CD4-positive, CD25-positive, alpha-beta regulatory T cell (primary cell): ENCODE measurements around the gene ETV7. TPM values are rescaled to one million over a fixed set of nuclear protein-coding genes. Genes with fewer than 3 reads are reported as not detected.

Source experiments
- ATAC-seq, 2 donors: fragments of 150-1000 bp; cut with Tn5 transposase; one replicate each; pipeline ENCODE4 v1.10.0; 2021; ENCODE audit warnings: low read depth in 2 of 2, moderate number of reproducible peaks in 2 of 2, moderate library complexity in 1 of 2
- DNase-seq, 3 donors: peaks; one replicate each; pipeline versions ENCODE4 v3.0.0 to v3.0.0-alpha.2; 2012 to 2022; ENCODE audit warnings: mixed read lengths in 1 of 3
- H3K27ac ChIP-seq: one replicate; pipeline ENCODE4 v1.7.0; 2013; ENCODE audit warnings: mild to moderate bottlenecking, low read length; ENCODE audit not compliant: insufficient read depth, poor library complexity, severe bottlenecking
- H3K27me3 ChIP-seq: one replicate; pipeline ENCODE4 v1.7.0; 2013; ENCODE audit warnings: low read length; ENCODE audit not compliant: control insufficient read depth, insufficient read depth
- H3K36me3 ChIP-seq: one replicate; pipeline ENCODE4 v1.7.0; 2013; ENCODE audit warnings: mild to moderate bottlenecking, low read length, moderate library complexity; ENCODE audit not compliant: control insufficient read depth, insufficient read depth
- H3K4me1 ChIP-seq: 2 replicates; pipeline ENCODE4 v1.7.0; 2013; ENCODE audit warnings: mild to moderate bottlenecking, low read length; ENCODE audit not compliant: insufficient read depth, control insufficient read depth, poor library complexity, severe bottlenecking
- H3K4me3 ChIP-seq: one replicate; pipeline ENCODE4 v1.7.0; 2013; ENCODE audit warnings: low read depth, mild to moderate bottlenecking, low read length, moderate library complexity
- H3K9me3 ChIP-seq, 2 experiments: 1 replicate in 1 of 2; 2 replicates in 1 of 2; pipeline ENCODE4 v1.7.0; 2013; ENCODE audit warnings: low read length in 2 of 2, mild to moderate bottlenecking in 1 of 2, moderate library complexity in 1 of 2; ENCODE audit not compliant: control insufficient read depth in 2 of 2
- H3K27ac Mint-ChIP-seq, 3 donors: one replicate each; pipeline ENCODE4 v1.8.0; 2020 to 2022; ENCODE audit warnings: mild to moderate bottlenecking in 3 of 3, mixed read lengths in 3 of 3, moderate library complexity in 2 of 3
- H3K27me3 Mint-ChIP-seq: one replicate; pipeline ENCODE4 v1.8.0; 2022; ENCODE audit warnings: mild to moderate bottlenecking, mixed read lengths
- H3K36me3 Mint-ChIP-seq: one replicate; pipeline ENCODE4 v1.8.0; 2020; ENCODE audit warnings: mixed read lengths
- H3K4me1 Mint-ChIP-seq, 4 donors: one replicate each; pipeline ENCODE4 v1.8.0; 2020 to 2022; ENCODE audit warnings: mixed read lengths in 4 of 4, mild to moderate bottlenecking in 1 of 4
- H3K4me3 Mint-ChIP-seq, 4 donors: one replicate each; pipeline ENCODE4 v1.8.0; 2020 to 2022; ENCODE audit warnings: mild to moderate bottlenecking in 4 of 4, mixed read lengths in 4 of 4, moderate library complexity in 3 of 4
- H3K9me3 Mint-ChIP-seq, 7 donors: one replicate each; pipeline ENCODE4 v1.8.0; 2020 to 2022; ENCODE audit warnings: mixed read lengths in 7 of 7, mild to moderate bottlenecking in 3 of 7, moderate library complexity in 2 of 7
- polyA plus RNA-seq, 4 donors: library from polyadenylated mRNA; unstranded; fragments of 300-500 nt; fragmentation: Illumina TruSeq; gene quantifications; one replicate each; pipeline ENCODE4 v1.2.3, GENCODE V29; 2021
- total RNA-seq: library from RNA; stranded (reverse); gene quantifications from one replicate; pipeline ENCODE4 v1.2.3, GENCODE V29; 2022

Gene ETV7
- total and polyA plus RNA-seq, 5 donors from 2014 or later = 5.3 to 16.1 (median 7.4) TPM

DNA sequence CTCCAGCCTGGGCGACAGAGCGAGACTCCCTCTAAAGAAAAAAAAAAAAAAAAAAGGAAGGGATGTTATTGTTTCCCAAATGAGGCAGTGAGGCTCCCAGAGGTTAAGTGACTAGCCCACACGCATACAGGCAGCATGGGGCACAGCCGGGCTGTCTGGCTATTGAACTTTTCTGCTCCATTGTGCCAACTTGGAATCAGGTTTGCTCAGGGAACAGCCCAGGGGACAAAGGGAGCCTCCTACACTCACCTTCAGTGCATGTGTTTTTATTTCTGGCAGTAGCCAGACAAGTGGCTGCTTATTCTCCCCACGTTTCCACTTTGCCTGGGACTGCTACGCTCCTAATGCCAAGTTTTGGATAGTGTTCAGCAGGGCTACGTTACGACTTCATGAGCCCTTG, 10.7 kb downstream of the ETV7 start:
- no peak for DNase-seq
- no peaks in the 10 kb centered on the region for H3K9me3 ChIP-seq
- H3K27me3 ChIP-seq = no peaks in the 10 kb centered on the region
- Mint-ChIP-seq H3K9me3 (peaks cover 0 to 2% (median 0%) of the 10 kb centered on the region in 7 donors), H3K4me3 (no peak overlapping the region), H3K27ac (no peak overlapping the region), H3K27me3 (peaks cover 4% of the 10 kb centered on the region), H3K36me3 (peaks cover 8% of the 10 kb centered on the region), H3K4me1 (peaks cover 0 to 22% (median 19%) of the 10 kb centered on the region in 4 donors)
- no peak overlapping the region for H3K27ac ChIP-seq
- no peak overlapping the region for H3K4me3 ChIP-seq
- H3K4me1 ChIP-seq = peaks cover 14% of the 10 kb centered on the region
- no peaks in the 10 kb centered on the region for H3K36me3 ChIP-seq
- no peak for ATAC-seq

DNA sequence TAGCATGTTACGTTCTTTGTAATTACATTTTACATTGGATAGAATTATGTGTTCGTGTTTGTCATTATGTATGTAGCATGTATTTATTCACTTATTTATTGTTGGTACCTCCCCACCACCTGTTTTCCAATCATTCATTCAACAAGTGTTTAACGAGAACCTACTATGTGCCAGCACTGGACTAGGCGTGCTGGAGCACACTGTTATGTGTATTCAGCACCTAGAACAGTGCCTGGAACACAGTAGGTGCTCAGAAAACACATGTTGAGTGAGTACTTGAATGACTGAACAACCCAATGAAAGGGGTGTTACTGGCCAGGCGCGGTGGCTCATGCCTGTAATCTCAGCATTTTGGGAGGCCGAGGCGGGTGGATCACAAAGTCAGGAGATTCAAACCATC, 11.3 kb downstream of the ETV7 start:
- H3K27me3 ChIP-seq = no peaks in the 10 kb centered on the region
- H3K4me1 ChIP-seq = peaks cover 14% of the 10 kb centered on the region
- H3K36me3 ChIP-seq = no peaks in the 10 kb centered on the region
- DNase-seq (no peak), ATAC-seq (no peak)
- no peak overlapping the region for H3K4me3 Mint-ChIP-seq
- H3K27ac Mint-ChIP-seq = peak overlapping the region in 1 of 3 donors; percentile 34
- peaks cover 8% of the 10 kb centered on the region for H3K36me3 Mint-ChIP-seq
- peaks cover 4% of the 10 kb centered on the region for H3K27me3 Mint-ChIP-seq
- H3K27ac ChIP-seq = no peak overlapping the region
- no peaks in the 10 kb centered on the region for H3K9me3 ChIP-seq
- no peak overlapping the region for H3K4me3 ChIP-seq
- peaks cover 0 to 22% (median 19%) of the 10 kb centered on the region in 4 donors for H3K4me1 Mint-ChIP-seq
- H3K9me3 Mint-ChIP-seq = peaks cover 0 to 2% (median 0%) of the 10 kb centered on the region in 7 donors

DNA sequence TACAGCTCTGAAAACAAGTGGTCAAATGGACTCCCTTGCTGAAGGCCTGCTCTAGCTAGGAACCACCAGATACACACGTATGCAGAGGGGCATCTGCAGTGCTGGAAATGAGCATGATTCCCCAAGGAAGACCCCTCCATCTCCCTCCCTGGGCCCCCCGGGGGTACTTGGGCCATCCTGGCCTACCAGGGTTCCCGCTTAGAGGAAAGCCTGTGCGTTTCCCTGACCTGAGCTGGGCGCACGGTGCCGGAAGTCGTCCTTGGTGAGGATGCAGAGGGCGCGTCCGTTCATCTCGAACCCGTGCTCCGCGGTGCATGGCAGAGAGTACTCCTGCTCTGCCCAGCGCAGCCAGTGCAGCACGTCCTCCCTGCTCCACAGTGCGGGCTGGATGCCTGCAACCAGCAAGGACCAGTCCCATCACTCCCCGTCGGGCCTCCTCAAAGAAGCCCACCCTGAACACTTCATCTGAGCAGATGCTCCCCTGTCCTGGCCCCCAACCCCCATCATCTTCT, 11.8 kb downstream of the ETV7 start:
- Mint-ChIP-seq H3K27me3 (peaks cover 4% of the 10 kb centered on the region), H3K4me1 (peaks cover 0 to 22% (median 19%) of the 10 kb centered on the region in 4 donors), H3K27ac (no peak overlapping the region), H3K4me3 (no peak overlapping the region), H3K36me3 (peaks cover 8% of the 10 kb centered on the region), H3K9me3 (peaks cover 0 to 2% (median 0%) of the 10 kb centered on the region in 7 donors)
- DNase-seq (no peak), ATAC-seq (no peak)
- Histone ChIP-seq H3K9me3 (no peaks in the 10 kb centered on the region), H3K4me3 (no peak overlapping the region), H3K36me3 (no peaks in the 10 kb centered on the region), H3K27ac (no peak overlapping the region), H3K27me3 (no peaks in the 10 kb centered on the region), H3K4me1 (peaks cover 14% of the 10 kb centered on the region)

DNA sequence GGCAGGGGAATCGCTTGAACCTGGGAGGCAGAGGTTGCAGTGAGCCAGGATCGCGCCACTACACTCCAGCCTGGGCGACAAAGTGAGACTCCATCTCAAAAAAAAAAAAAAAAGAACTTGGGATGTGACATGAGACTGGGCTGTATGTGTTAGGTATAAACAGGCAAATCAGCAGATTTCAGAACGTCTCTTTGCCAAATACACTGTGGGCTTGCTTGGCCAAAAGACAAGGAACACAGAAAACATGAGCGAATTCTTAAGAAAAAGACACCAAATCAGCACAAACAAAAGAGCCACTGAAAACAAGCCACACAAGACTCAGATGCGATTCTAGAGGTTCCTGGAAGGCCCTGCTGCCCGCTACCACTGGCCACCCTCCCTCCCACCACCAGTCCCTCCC, 12.5 kb downstream of the ETV7 start:
- Mint-ChIP-seq H3K4me1 (peaks cover 0 to 21% (median 19%) of the 10 kb centered on the region in 4 donors), H3K9me3 (peaks cover 0 to 2% (median 0%) of the 10 kb centered on the region in 7 donors), H3K27ac (no peak overlapping the region), H3K36me3 (peaks cover 8% of the 10 kb centered on the region), H3K27me3 (peaks cover 4% of the 10 kb centered on the region), H3K4me3 (no peak overlapping the region)
- DNase-seq (no peak), ATAC-seq (no peak)
- Histone ChIP-seq H3K9me3 (no peaks in the 10 kb centered on the region), H3K4me1 (peaks cover 14% of the 10 kb centered on the region), H3K27me3 (no peaks in the 10 kb centered on the region), H3K27ac (no peak overlapping the region), H3K36me3 (no peaks in the 10 kb centered on the region), H3K4me3 (no peak overlapping the region)

DNA sequence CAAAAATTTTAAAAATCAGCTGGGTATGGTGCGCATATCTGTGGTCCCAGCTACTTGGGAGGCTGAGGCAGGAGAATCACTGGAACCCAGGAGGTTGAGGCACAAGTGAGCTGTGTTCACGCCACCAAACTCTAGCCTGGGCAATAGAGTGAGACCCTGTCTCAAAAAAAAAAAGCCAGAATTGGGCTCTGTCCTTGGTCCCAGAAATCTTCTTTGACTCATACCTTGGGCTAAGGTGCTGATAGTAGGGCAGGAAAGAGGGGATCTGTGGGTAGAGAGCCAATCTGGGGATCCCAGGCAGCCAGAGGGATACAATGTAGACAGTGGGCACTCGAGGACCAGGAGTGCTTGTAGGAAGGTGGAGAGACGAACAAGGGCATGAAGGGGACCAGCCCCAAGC, 13.3 kb downstream of the ETV7 start:
- no peak for DNase-seq
- Histone ChIP-seq H3K4me3 (no peak overlapping the region), H3K4me1 (peaks cover 13% of the 10 kb centered on the region), H3K27me3 (no peaks in the 10 kb centered on the region), H3K27ac (no peak overlapping the region), H3K36me3 (no peaks in the 10 kb centered on the region), H3K9me3 (no peaks in the 10 kb centered on the region)
- Mint-ChIP-seq H3K9me3 (peaks cover 0 to 2% (median 0%) of the 10 kb centered on the region in 7 donors), H3K36me3 (peaks cover 8% of the 10 kb centered on the region), H3K4me3 (no peak overlapping the region), H3K27ac (no peak overlapping the region), H3K27me3 (peaks cover 2% of the 10 kb centered on the region), H3K4me1 (peaks cover 0 to 19% (median 17%) of the 10 kb centered on the region in 4 donors)
- ATAC-seq = no peak

DNA sequence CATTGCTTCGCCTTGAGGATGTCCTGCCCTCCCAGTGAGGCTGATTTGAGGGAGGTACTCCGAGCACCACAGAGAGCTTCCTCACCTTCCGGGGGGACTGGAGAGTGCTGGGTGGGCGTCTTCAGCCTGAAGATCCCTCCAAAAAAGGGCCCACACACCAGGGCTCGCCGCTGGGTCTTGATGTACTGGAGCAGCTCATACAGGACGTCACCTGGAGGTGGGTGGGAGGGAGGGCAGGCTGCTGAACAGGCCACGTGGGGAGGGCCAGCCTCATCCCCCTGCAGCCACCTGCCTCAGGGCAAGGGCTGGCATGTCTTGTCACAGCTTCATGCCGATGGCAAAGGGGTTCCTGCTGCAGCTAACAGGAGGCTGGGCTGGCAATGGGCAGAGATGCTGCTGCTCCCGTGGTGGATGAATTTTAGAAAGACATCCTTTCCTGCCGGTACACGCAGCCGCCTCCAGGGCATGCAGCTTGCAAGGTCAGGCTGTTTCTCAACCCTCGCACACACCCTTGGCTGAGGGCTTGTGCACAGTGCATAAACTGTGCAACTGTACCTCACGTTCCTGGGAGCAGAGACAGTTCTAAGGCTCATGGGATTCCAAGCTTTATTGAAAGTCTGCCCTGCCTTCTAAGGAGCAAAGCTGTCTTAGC, 14.0 kb downstream of the ETV7 start:
- no peak overlapping the region for H3K27ac Mint-ChIP-seq
- H3K36me3 Mint-ChIP-seq = peaks cover 8% of the 10 kb centered on the region
- no peaks in the 10 kb centered on the region for H3K36me3 ChIP-seq
- H3K9me3 ChIP-seq = no peaks in the 10 kb centered on the region
- H3K4me1 Mint-ChIP-seq = peaks cover 0 to 12% (median 10%) of the 10 kb centered on the region in 4 donors
- H3K4me3 ChIP-seq = no peak overlapping the region
- DNase-seq = no peak
- no peak overlapping the region for H3K27ac ChIP-seq
- no peaks in the 10 kb centered on the region for H3K27me3 ChIP-seq
- H3K4me1 ChIP-seq = peaks cover 7% of the 10 kb centered on the region
- no peaks in the 10 kb centered on the region for H3K27me3 Mint-ChIP-seq
- ATAC-seq = no peak
- no peaks in the 10 kb centered on the region for H3K9me3 Mint-ChIP-seq
- H3K4me3 Mint-ChIP-seq = no peak overlapping the region

DNA sequence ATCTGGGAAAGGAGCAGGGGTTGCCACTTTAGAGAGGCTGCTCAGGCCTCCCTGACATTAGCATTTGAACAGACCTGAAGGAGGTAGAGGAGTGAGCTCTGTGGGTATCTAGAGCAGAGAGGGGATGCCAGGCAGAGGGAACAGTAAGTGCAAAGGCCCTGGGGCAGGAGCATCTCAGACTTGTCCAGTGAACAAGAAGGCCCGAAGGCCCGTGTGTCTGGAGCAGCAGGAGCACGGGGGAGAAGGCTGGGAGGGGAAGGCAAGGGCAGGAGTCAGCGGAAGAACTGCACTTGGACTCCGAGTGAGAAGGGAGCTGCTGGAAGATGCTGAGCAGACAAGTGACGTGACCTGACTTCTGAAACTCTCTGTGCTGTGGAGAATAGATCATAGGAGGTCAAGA, 15.4 kb downstream of the ETV7 start:
- H3K4me3 Mint-ChIP-seq = peak overlapping the region in 1 of 4 donors; percentile 34
- no peaks in the 10 kb centered on the region for H3K36me3 ChIP-seq
- no peak for ATAC-seq
- H3K9me3 Mint-ChIP-seq = no peaks in the 10 kb centered on the region
- H3K9me3 ChIP-seq = no peaks in the 10 kb centered on the region
- no peaks in the 10 kb centered on the region for H3K4me1 ChIP-seq
- H3K27ac Mint-ChIP-seq = peak overlapping the region in 1 of 3 donors; percentile 71
- no peaks in the 10 kb centered on the region for H3K4me1 Mint-ChIP-seq
- no peaks in the 10 kb centered on the region for H3K27me3 Mint-ChIP-seq
- H3K36me3 Mint-ChIP-seq = peaks cover 12% of the 10 kb centered on the region
- no peaks in the 10 kb centered on the region for H3K27me3 ChIP-seq
- no peak overlapping the region for H3K27ac ChIP-seq
- H3K4me3 ChIP-seq = no peak overlapping the region
- no peak for DNase-seq

DNA sequence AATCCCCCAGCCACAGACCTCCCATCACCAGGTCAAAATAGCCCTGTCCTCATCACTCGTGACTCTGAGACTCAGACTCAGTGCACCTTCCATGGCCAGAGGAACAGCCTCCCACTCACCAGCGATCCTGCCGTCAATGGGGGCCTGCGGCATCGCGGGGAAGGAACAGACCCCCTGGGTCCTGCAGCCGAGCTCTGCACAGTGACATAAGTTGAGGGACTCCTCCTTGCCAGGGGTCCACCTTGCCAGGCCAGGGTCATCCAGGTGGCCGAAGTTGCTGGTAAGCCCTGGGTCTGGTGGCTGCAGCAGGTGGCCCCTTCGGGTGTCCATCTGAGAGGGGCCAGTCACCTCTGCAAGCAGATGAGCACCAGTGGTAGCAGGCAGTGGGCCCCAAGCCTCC, 16.3 kb downstream of the ETV7 start:
- Mint-ChIP-seq H3K27me3 (no peaks in the 10 kb centered on the region), H3K9me3 (no peaks in the 10 kb centered on the region), H3K4me3 (no peak overlapping the region), H3K36me3 (peaks cover 12% of the 10 kb centered on the region), H3K4me1 (no peaks in the 10 kb centered on the region), H3K27ac (no peak overlapping the region)
- no peaks in the 10 kb centered on the region for H3K27me3 ChIP-seq
- DNase-seq = no peak
- H3K9me3 ChIP-seq = no peaks in the 10 kb centered on the region
- no peak for ATAC-seq
- H3K4me3 ChIP-seq = no peak overlapping the region
- no peaks in the 10 kb centered on the region for H3K36me3 ChIP-seq
- H3K27ac ChIP-seq = no peak overlapping the region
- H3K4me1 ChIP-seq = no peaks in the 10 kb centered on the region
